ENCODE data around the gene ZNF569. TPM values are rescaled to one million over a fixed set of nuclear protein-coding genes. Genes with fewer than 3 reads are reported as not detected.

The ZNF569 gene
- total and polyA plus RNA-seq, 2 donors (not counting 3 experiments of a cell fraction or from before 2014, with no cell fraction given): 0.86 to 4.4 TPM

DNA sequence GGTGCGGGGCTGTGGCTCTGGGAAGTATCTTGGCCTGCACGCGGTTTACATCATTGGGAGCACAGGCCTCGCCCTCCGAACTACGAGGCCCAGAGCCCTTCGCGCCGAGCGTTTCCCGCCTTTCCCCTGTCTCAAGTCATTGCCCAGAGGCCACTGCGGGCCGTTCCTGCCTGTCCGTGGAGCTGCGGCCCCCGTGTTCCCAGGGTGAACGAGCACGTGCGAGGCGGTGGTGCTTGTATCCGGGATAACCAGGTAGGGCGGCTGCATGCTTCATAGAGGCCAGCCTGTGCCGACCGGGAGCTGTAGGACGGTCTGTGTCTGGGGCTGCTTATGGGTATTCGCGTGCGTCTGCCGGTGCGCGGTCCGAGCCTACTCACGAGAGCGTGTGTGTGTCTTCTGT, 63.8 kb downstream of the ZNF569 start:
- TF ChIP-seq, protein P1, sequence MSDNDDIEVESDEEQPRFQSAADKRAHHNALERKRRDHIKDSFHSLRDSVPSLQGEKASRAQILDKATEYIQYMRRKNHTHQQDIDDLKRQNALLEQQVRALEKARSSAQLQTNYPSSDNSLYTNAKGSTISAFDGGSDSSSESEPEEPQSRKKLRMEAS (IDR thresholded peaks at IDR 0.05; ENCODE audit: insufficient read depth, insufficient read length): no peak
- TF ChIP-seq FOS (IDR thresholded peaks at IDR 0.05; ENCODE audit: borderline replicate concordance, insufficient read depth, low read length) (no peak), JUN (IDR thresholded peaks at IDR 0.05; ENCODE audit: borderline replicate concordance, insufficient read depth, insufficient read length, low read depth) (no peak)
- TF ChIP-seq, protein P2, sequence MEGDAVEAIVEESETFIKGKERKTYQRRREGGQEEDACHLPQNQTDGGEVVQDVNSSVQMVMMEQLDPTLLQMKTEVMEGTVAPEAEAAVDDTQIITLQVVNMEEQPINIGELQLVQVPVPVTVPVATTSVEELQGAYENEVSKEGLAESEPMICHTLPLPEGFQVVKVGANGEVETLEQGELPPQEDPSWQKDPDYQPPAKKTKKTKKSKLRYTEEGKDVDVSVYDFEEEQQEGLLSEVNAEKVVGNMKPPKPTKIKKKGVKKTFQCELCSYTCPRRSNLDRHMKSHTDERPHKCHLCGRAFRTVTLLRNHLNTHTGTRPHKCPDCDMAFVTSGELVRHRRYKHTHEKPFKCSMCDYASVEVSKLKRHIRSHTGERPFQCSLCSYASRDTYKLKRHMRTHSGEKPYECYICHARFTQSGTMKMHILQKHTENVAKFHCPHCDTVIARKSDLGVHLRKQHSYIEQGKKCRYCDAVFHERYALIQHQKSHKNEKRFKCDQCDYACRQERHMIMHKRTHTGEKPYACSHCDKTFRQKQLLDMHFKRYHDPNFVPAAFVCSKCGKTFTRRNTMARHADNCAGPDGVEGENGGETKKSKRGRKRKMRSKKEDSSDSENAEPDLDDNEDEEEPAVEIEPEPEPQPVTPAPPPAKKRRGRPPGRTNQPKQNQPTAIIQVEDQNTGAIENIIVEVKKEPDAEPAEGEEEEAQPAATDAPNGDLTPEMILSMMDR (IDR thresholded peaks at IDR 0.05; ENCODE audit: extremely low read depth in 1 of 2, insufficient read depth in 1 of 2, low read depth in 1 of 2, low read length in 2 of 2): no peak
- Histone ChIP-seq H4K20me1 (replicated peaks; ENCODE audit: control insufficient read depth, extremely low read depth, insufficient read depth, low read length) (no peaks in the 10 kb centered on the region), H3K27ac (ENCODE audit: insufficient read depth, low read depth, low read length) (no peak overlapping the region), H3K9me3 (replicated peaks; ENCODE audit: control insufficient read depth, insufficient read depth, low read length) (peaks cover 6% of the 10 kb centered on the region), H3K4me2 (ENCODE audit: insufficient read depth, low read length) (no peak overlapping the region), H3K9ac (replicated peaks; ENCODE audit: extremely low read depth, insufficient read depth, low read length) (no peak overlapping the region), H3K36me3 (ENCODE audit: control insufficient read depth in 2 of 2, extremely low read depth in 1 of 2, insufficient read depth in 2 of 2, low read length in 2 of 2) (no peaks in the 10 kb centered on the region), H3K27me3 (ENCODE audit: control insufficient read depth in 2 of 2, insufficient read depth in 2 of 2, low read length in 2 of 2) (no peaks in the 10 kb centered on the region), H3K79me2 (ENCODE audit: control insufficient read depth, insufficient read depth, low read length) (no peaks in the 10 kb centered on the region), H2AFZ (ENCODE audit: low read depth, low read length) (no peak overlapping the region), H3K4me1 (ENCODE audit: control insufficient read depth, extremely low read depth, insufficient read depth, low read length) (no peaks in the 10 kb centered on the region), H3K4me3 (replicated peaks in 1 of 3; ENCODE audit: insufficient read depth in 1 of 3, low read depth in 1 of 3, low read length in 3 of 3) (no peak overlapping the region), H3K9me1 (replicated peaks; ENCODE audit: control insufficient read depth, extremely low read depth, insufficient read depth, low read length) (no peaks in the 10 kb centered on the region)
- FAIRE-seq (no peak), DNase-seq (ENCODE audit: low read depth, low spot score) (no peak)
- POLR2A ChIA-PET: no interaction called here
- CTCF ChIA-PET: no interaction called here
- intact Hi-C loops (cut with micrococcal nuclease) (no loop called here), dilution Hi-C loops (cut with MboI; ENCODE audit: extremely low pct_ligation_motif_present, low sequenced_read_pairs) (no loop called here)
- BruUV-seq (replicated peaks): no TSS peak

DNA sequence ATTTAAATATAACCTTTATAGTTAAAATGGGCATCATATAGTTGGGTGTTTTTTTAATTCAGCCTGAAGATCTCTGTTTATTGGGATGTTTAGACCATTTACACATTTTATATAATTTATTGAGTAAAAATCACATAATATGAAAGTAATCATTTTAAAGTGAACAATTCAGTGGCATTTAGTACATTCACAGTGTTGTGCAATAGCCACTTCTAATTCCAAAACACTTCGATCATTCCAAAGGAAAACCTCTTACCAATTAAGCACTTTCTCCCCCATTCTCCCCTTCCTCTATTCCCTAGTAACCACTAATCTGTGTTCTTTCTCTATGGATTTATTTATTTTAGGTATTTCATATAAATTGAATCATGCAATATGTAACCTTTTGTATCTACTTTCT, 66.2 kb downstream of the ZNF569 start:
- POLR2A ChIA-PET: no interaction called here
- Histone ChIP-seq H3K27ac (ENCODE audit: insufficient read depth, low read depth, low read length) (no peak overlapping the region), H3K4me1 (ENCODE audit: control insufficient read depth, extremely low read depth, insufficient read depth, low read length) (no peaks in the 10 kb centered on the region), H3K36me3 (ENCODE audit: control insufficient read depth in 2 of 2, extremely low read depth in 1 of 2, insufficient read depth in 2 of 2, low read length in 2 of 2) (no peaks in the 10 kb centered on the region), H3K9ac (replicated peaks; ENCODE audit: extremely low read depth, insufficient read depth, low read length) (no peak overlapping the region), H3K4me2 (ENCODE audit: insufficient read depth, low read length) (no peak overlapping the region), H4K20me1 (replicated peaks; ENCODE audit: control insufficient read depth, extremely low read depth, insufficient read depth, low read length) (no peaks in the 10 kb centered on the region), H2AFZ (ENCODE audit: low read depth, low read length) (no peak overlapping the region), H3K9me3 (replicated peaks; ENCODE audit: control insufficient read depth, insufficient read depth, low read length) (peaks cover 6% of the 10 kb centered on the region), H3K9me1 (replicated peaks; ENCODE audit: control insufficient read depth, extremely low read depth, insufficient read depth, low read length) (no peaks in the 10 kb centered on the region), H3K4me3 (replicated peaks in 1 of 3; ENCODE audit: insufficient read depth in 1 of 3, low read depth in 1 of 3, low read length in 3 of 3) (no peak overlapping the region), H3K27me3 (ENCODE audit: control insufficient read depth in 2 of 2, insufficient read depth in 2 of 2, low read length in 2 of 2) (no peaks in the 10 kb centered on the region), H3K79me2 (ENCODE audit: control insufficient read depth, insufficient read depth, low read length) (no peaks in the 10 kb centered on the region)
- no TSS peak for BruUV-seq (replicated peaks)
- no peak for DNase-seq (ENCODE audit: low read depth, low spot score)
- dilution Hi-C loops (cut with MboI; ENCODE audit: extremely low pct_ligation_motif_present, low sequenced_read_pairs) (no loop called here), intact Hi-C loops (cut with micrococcal nuclease) (no loop called here)
- no peak for FAIRE-seq
- CTCF ChIA-PET: no interaction called here
- TF ChIP-seq MYC (IDR thresholded peaks at IDR 0.05; ENCODE audit: low read depth, low read length): no peak
- TF ChIP-seq POLR2A (IDR thresholded peaks at IDR 0.05; ENCODE audit: low read depth, low read length): no peak
- no peak for TF ChIP-seq EZH2 (IDR thresholded peaks at IDR 0.05; ENCODE audit: borderline replicate concordance, low read depth, low read length, severe bottlenecking)
- TF ChIP-seq, protein P2 (IDR thresholded peaks at IDR 0.05; ENCODE audit: extremely low read depth in 1 of 2, insufficient read depth in 1 of 2, low read depth in 1 of 2, low read length in 2 of 2): no peak
- no peak for TF ChIP-seq GATA2 (IDR thresholded peaks at IDR 0.05; ENCODE audit: insufficient read depth, insufficient read length, low read depth, low read length)
- TF ChIP-seq POLR2AphosphoS5 (IDR thresholded peaks at IDR 0.05; ENCODE audit: insufficient read depth, low read depth, low read length): no peak
- TF ChIP-seq JUN (IDR thresholded peaks at IDR 0.05; ENCODE audit: borderline replicate concordance, insufficient read depth, insufficient read length, low read depth): no peak
- TF ChIP-seq, protein P1 (IDR thresholded peaks at IDR 0.05; ENCODE audit: insufficient read depth, insufficient read length): no peak

Data from endothelial cell of umbilical vein (primary cell).